B cell (primary cell): ENCODE data around the gene ARHGEF4.

ENCODE experiments used
- EZH2 ChIP-seq: IDR thresholded peaks from 2 replicates; pipeline ENCODE4 v1.6.1; 2012; ENCODE audit warnings: borderline replicate concordance, low read depth, mild to moderate bottlenecking, moderate library complexity, low read length; ENCODE audit not compliant: insufficient read depth, poor library complexity, severe bottlenecking
- TF ChIP-seq, protein P1 (sequence below): fragments of 200-600 bp; IDR thresholded peaks from one replicate; pipeline ENCODE4 v1.8.0; 2022; ENCODE audit warnings: antibody characterized with exemption, mild to moderate bottlenecking

DNA sequence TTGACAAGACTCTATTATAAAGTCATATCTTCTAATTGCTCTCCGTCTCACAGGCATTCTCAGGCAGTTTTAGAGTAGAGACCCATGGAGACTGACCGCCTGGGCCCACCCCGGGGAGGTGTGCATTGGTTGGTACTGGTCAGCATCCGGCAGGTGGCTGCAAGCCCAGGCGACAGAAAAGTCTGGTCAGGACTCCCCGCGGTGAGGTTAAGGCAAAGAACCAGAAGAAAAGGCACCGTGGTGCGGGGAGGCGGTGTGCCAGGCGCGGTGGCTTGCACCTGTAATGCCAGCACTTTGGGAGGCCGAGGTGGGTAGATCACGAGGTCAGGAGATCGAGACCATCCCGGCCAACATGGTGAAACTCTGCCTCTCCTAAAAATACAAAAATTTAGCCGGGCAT lies 48.9 kb upstream of the ARHGEF4 start:
- TF ChIP-seq, protein P1, sequence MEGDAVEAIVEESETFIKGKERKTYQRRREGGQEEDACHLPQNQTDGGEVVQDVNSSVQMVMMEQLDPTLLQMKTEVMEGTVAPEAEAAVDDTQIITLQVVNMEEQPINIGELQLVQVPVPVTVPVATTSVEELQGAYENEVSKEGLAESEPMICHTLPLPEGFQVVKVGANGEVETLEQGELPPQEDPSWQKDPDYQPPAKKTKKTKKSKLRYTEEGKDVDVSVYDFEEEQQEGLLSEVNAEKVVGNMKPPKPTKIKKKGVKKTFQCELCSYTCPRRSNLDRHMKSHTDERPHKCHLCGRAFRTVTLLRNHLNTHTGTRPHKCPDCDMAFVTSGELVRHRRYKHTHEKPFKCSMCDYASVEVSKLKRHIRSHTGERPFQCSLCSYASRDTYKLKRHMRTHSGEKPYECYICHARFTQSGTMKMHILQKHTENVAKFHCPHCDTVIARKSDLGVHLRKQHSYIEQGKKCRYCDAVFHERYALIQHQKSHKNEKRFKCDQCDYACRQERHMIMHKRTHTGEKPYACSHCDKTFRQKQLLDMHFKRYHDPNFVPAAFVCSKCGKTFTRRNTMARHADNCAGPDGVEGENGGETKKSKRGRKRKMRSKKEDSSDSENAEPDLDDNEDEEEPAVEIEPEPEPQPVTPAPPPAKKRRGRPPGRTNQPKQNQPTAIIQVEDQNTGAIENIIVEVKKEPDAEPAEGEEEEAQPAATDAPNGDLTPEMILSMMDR: no peak
- no peak for TF ChIP-seq EZH2
